HEK293 (cell line): ENCODE results near the gene ZNF76.
A peak's percentile ranks its signal among the peaks of the same experiment; 100 is the strongest.

Source experiments
- CTCF ChIA-PET: fragments of 350-600 bp; formaldehyde crosslinking; extraction: SDS; loops from one replicate; lab custom pipeline; 2021; ENCODE audit warnings: antibody characterized with exemption; lab: Yijun Ruan, JAX
- POLR2A ChIA-PET: fragments of 300-600 bp; formaldehyde crosslinking; extraction: SDS; loops from one replicate; lab custom pipeline; 2020; ENCODE audit warnings: antibody characterized with exemption, inconsistent platforms; lab: Yijun Ruan, JAX
- H3K27ac ChIP-seq: fragments of 200-500 bp; sonication (Bioruptor generic); 2 replicates; pipeline ENCODE4 v1.5.1; 2014; ENCODE audit warnings: low read depth, low read length, control low read depth, inconsistent platforms; ENCODE audit errors: extremely low read depth
- H3K36me3 ChIP-seq, 2 experiments: fragments of 200-500 bp in 1 of 2; sonication (Bioruptor generic) in 1 of 2; 1 replicate in 1 of 2; 2 replicates in 1 of 2; pipeline ENCODE4 v1.5.1; 2014 to 2017; ENCODE audit warnings: inconsistent platforms in 2 of 2, low read length in 2 of 2; ENCODE audit not compliant: control insufficient read depth in 2 of 2, insufficient read depth in 1 of 2
- H3K4me1 ChIP-seq: fragments of 200-500 bp; sonication (Bioruptor generic); 2 replicates; pipeline ENCODE4 v1.5.1; 2014; ENCODE audit warnings: mild to moderate bottlenecking, low read length, inconsistent platforms; ENCODE audit not compliant: control insufficient read depth, insufficient read depth
- H3K4me3 ChIP-seq: 2 replicates; pipeline ENCODE4 v1.5.1; 2011; ENCODE audit warnings: low read depth, mild to moderate bottlenecking, control low read depth, low read length, moderate library complexity
- H3K9me3 ChIP-seq: fragments of 200-500 bp; sonication (Bioruptor generic); 2 replicates; pipeline ENCODE4 v1.5.1; 2014; ENCODE audit warnings: low read depth, low read length, inconsistent platforms; ENCODE audit not compliant: control insufficient read depth, insufficient read depth
- CTCF ChIP-seq: fragments of 450-650 bp; formaldehyde crosslinking; IDR thresholded peaks from 2 replicates; pipeline ENCODE4 v1.5.1; 2016; ENCODE audit warnings: missing biosample characterization, missing genetic modification characterization
- EGR2 ChIP-seq: fragments of 450-650 bp; formaldehyde crosslinking; IDR thresholded peaks from 2 replicates; pipeline ENCODE4 v1.5.1; 2016; ENCODE audit warnings: low read depth, missing biosample characterization, missing genetic modification characterization
- PRDM10 ChIP-seq: fragments of 450-650 bp; formaldehyde crosslinking; IDR thresholded peaks from 2 replicates; pipeline ENCODE4 v1.5.1; 2016; ENCODE audit warnings: missing biosample characterization, missing genetic modification characterization
- TCF7L2 ChIP-seq: IDR thresholded peaks from 2 replicates; pipeline ENCODE4 v1.6.1; 2011; ENCODE audit warnings: low read depth, mild to moderate bottlenecking, inconsistent platforms, low read length, moderate library complexity, borderline replicate concordance
- ZBTB1 ChIP-seq: fragments of 450-650 bp; formaldehyde crosslinking; IDR thresholded peaks from 2 replicates; pipeline ENCODE4 v1.5.1; 2016; ENCODE audit warnings: missing biosample characterization, missing genetic modification characterization
- ZBTB6 ChIP-seq: fragments of 450-650 bp; formaldehyde crosslinking; IDR thresholded peaks from 2 replicates; pipeline ENCODE4 v1.5.1; 2017; ENCODE audit warnings: missing biosample characterization, missing genetic modification characterization
- ZBTB7A ChIP-seq: fragments of 450-650 bp; formaldehyde crosslinking; IDR thresholded peaks from 2 replicates; pipeline ENCODE4 v1.5.1; 2016; ENCODE audit warnings: low read depth, missing biosample characterization, missing genetic modification characterization
- ZBTB8A ChIP-seq: fragments of 450-650 bp; formaldehyde crosslinking; IDR thresholded peaks from 2 replicates; pipeline ENCODE4 v1.5.1; 2016; ENCODE audit warnings: missing biosample characterization, missing genetic modification characterization
- ZFHX2 ChIP-seq: fragments of 450-650 bp; formaldehyde crosslinking; conservative IDR thresholded peaks from 2 replicates; pipeline ENCODE4 v1.5.1; 2016; ENCODE audit warnings: missing biosample characterization, missing genetic modification characterization
- ZFP37 ChIP-seq: fragments of 450-650 bp; formaldehyde crosslinking; IDR thresholded peaks from 2 replicates; pipeline ENCODE4 v1.5.1; 2016; ENCODE audit warnings: missing biosample characterization, missing genetic modification characterization
- ZNF10 ChIP-seq: fragments of 450-650 bp; formaldehyde crosslinking; IDR thresholded peaks from 2 replicates; pipeline ENCODE4 v1.5.1; 2017; ENCODE audit warnings: missing biosample characterization, missing genetic modification characterization
- ZNF138 ChIP-seq: fragments of 450-650 bp; formaldehyde crosslinking; IDR thresholded peaks from 2 replicates; pipeline ENCODE4 v1.5.1; 2016; ENCODE audit warnings: missing biosample characterization, missing genetic modification characterization, borderline replicate concordance
- ZNF146 ChIP-seq: fragments of 450-650 bp; formaldehyde crosslinking; IDR thresholded peaks from 2 replicates; pipeline ENCODE4 v1.5.1; 2016; ENCODE audit warnings: missing biosample characterization, missing genetic modification characterization
- ZNF169 ChIP-seq: fragments of 450-650 bp; formaldehyde crosslinking; IDR thresholded peaks from 2 replicates; pipeline ENCODE4 v1.5.1; 2016; ENCODE audit warnings: missing biosample characterization, missing genetic modification characterization
- ZNF174 ChIP-seq: fragments of 450-650 bp; formaldehyde crosslinking; IDR thresholded peaks from 2 replicates; pipeline ENCODE4 v1.5.0; 2017; ENCODE audit warnings: missing biosample characterization, mild to moderate bottlenecking, missing genetic modification characterization
- ZNF184 ChIP-seq: fragments of 450-650 bp; IDR thresholded peaks from 2 replicates; pipeline ENCODE4 v1.5.1; 2018; ENCODE audit warnings: missing biosample characterization, mild to moderate bottlenecking, missing genetic modification characterization
- ZNF221 ChIP-seq: fragments of 450-650 bp; formaldehyde crosslinking; IDR thresholded peaks from 2 replicates; pipeline ENCODE4 v1.5.1; 2017; ENCODE audit warnings: missing biosample characterization, missing genetic modification characterization, borderline replicate concordance
- ZNF398 ChIP-seq: fragments of 450-650 bp; formaldehyde crosslinking; IDR thresholded peaks from 2 replicates; pipeline ENCODE4 v1.5.1; 2017; ENCODE audit warnings: missing biosample characterization, missing genetic modification characterization
- ZNF561 ChIP-seq: fragments of 450-650 bp; IDR thresholded peaks from 2 replicates; pipeline ENCODE4 v1.5.1; 2018; ENCODE audit warnings: missing biosample characterization, missing genetic modification characterization, borderline replicate concordance
- ZNF621 ChIP-seq: fragments of 450-650 bp; formaldehyde crosslinking; IDR thresholded peaks from 2 replicates; pipeline ENCODE4 v1.5.1; 2017; ENCODE audit warnings: missing biosample characterization, missing genetic modification characterization
- ZNF629 ChIP-seq: fragments of 450-650 bp; formaldehyde crosslinking; IDR thresholded peaks from 2 replicates; pipeline ENCODE4 v1.5.1; 2017; ENCODE audit warnings: missing biosample characterization, missing genetic modification characterization
- ZNF658 ChIP-seq: fragments of 450-650 bp; formaldehyde crosslinking; IDR thresholded peaks from 2 replicates; pipeline ENCODE4; 2016; ENCODE audit warnings: missing biosample characterization, missing genetic modification characterization
- ZNF704 ChIP-seq: fragments of 450-650 bp; formaldehyde crosslinking; IDR thresholded peaks from 2 replicates; pipeline ENCODE4 v1.5.1; 2016; ENCODE audit warnings: missing biosample characterization, missing genetic modification characterization
- ZNF777 ChIP-seq: fragments of 450-650 bp; formaldehyde crosslinking; IDR thresholded peaks from 2 replicates; pipeline ENCODE4 v1.5.1; 2017; ENCODE audit warnings: missing biosample characterization, missing genetic modification characterization, borderline replicate concordance

Gene ZNF76

GRCh38 chr6:35258336-35258735 lies 1.2 kb upstream of the ZNF76 start:
- no peaks in the 10 kb centered on the region for H3K9me3 ChIP-seq
- H3K27ac ChIP-seq: peak overlapping the region; percentile 57
- H3K4me3 ChIP-seq: peak overlapping the region; percentile 76
- CTCF ChIA-PET: interaction anchor here (0.7 to 5.7 kb wide), 5 partner anchors 11 to 241 kb away, joined by 3 to 64 read pairs (median 4); no protein-coding TSS in a partner anchor
- H3K4me1 ChIP-seq: peaks cover 3% of the 10 kb centered on the region; the same call in 1 of the 2 replicates
- TF ChIP-seq ZNF561 (no peak), ZNF174 (no peak), ZNF777 (no peak), ZNF221 (tag by site-specific recombination) (no peak), ZNF658 (tag by site-specific recombination) (no peak), ZNF629 (tag by site-specific recombination) (no peak), ZBTB8A (tag by site-specific recombination) (no peak), ZBTB1 (tag by site-specific recombination) (no peak), ZNF704 (tag by site-specific recombination) (no peak), ZNF169 (tag by site-specific recombination) (no peak), ZNF146 (tag by site-specific recombination) (no peak), ZNF184 (no peak), ZFHX2 (tag by site-specific recombination) (no peak), ZBTB6 (tag by site-specific recombination) (no peak), PRDM10 (no peak), CTCF (tag by site-specific recombination) (no peak), EGR2 (no peak), TCF7L2 (no peak), ZNF621 (tag by site-specific recombination) (no peak)
- TF ChIP-seq, all 188 proteins: peak for 0
- POLR2A ChIA-PET: interaction anchor here (0.7 to 2.1 kb wide), 12 partner anchors 8 to 192 kb away, joined by 3 to 24 read pairs (median 6); no protein-coding TSS in a partner anchor
- no peaks in the 10 kb centered on the region for H3K36me3 ChIP-seq

GRCh38 chr6:35258858-35259193 lies 709 bp upstream of the ZNF76 start:
- peak overlapping the region; percentile 57 for H3K27ac ChIP-seq
- CTCF ChIA-PET: interaction anchor here (0.5 to 5.7 kb wide), 6 partner anchors 10 to 208 kb away, joined by 3 to 64 read pairs (median 4); no protein-coding TSS in a partner anchor
- H3K36me3 ChIP-seq: no peaks in the 10 kb centered on the region
- H3K9me3 ChIP-seq: no peaks in the 10 kb centered on the region
- peaks cover 3% of the 10 kb centered on the region; the same call in 1 of the 2 replicates for H3K4me1 ChIP-seq
- H3K4me3 ChIP-seq: peak overlapping the region; percentile 76
- POLR2A ChIA-PET: interaction anchor here (0.5 to 2.1 kb wide), 35 partner anchors 8 to 1267 kb away, joined by 3 to 24 read pairs (median 5); partner anchors contain the start of genes FANCE, RPL10A, RPS10 and SCUBE3
- 0 out of 2 replicates have a peak, but pooled peaks have one; percentile 18 for TF ChIP-seq ZFP37
- no peak for TF ChIP-seq ZBTB7A
- TF ChIP-seq ZNF10: peak; percentile 60; the same call in 1 of the 2 replicates
- TF ChIP-seq ZNF138 (tag by site-specific recombination): no peak
- TF ChIP-seq ZNF398: 0 out of 2 replicates have a peak, but pooled peaks have one; percentile 11
